HG03520 (cell line): Measurements from ENCODE around the gene PPME1.

ENCODE experiments used
- ATAC-seq: cut with Tn5 transposase; IDR thresholded peaks from one replicate; pipeline ENCODE4 v1.9.1; 2021; ENCODE audit warnings: mild to moderate bottlenecking, moderate library complexity; ENCODE audit not compliant: unreplicated experiment

Gene PPME1

GRCh38 chr11:74278103-74278502 lies 107.0 kb downstream of the PPME1 start:
- ATAC-seq = no peak

- ATAC-seq = no peak
These were observed 107.7 kb downstream of the PPME1 start for GRCh38 chr11:74278721-74279161.

- ATAC-seq = no peak
These were observed 108.2 kb downstream of the PPME1 start for GRCh38 chr11:74279256-74279655.

- no peak for ATAC-seq
These were observed 109.4 kb downstream of the PPME1 start for GRCh38 chr11:74280494-74280893.

- no peak for ATAC-seq
These were observed 111.3 kb downstream of the PPME1 start for GRCh38 chr11:74282421-74282820.

- no peak for ATAC-seq
These were observed 111.9 kb downstream of the PPME1 start for GRCh38 chr11:74282914-74283371.

GRCh38 chr11:74283580-74284180 lies 112.6 kb downstream of the PPME1 start:
- ATAC-seq = no peak

- no peak for ATAC-seq
These were observed 113.4 kb downstream of the PPME1 start for GRCh38 chr11:74284466-74284865.

- ATAC-seq = no peak
These were observed 117.1 kb downstream of the PPME1 start for GRCh38 chr11:74288161-74288560.

- ATAC-seq = no peak
These were observed 117.8 kb downstream of the PPME1 start for GRCh38 chr11:74288911-74289310.

- no peak for ATAC-seq
These were observed 126.4 kb downstream of the PPME1 start for GRCh38 chr11:74297484-74297883.

- ATAC-seq = no peak
These were observed 127.9 kb downstream of the PPME1 start for GRCh38 chr11:74299015-74299414.
